Measurements from ENCODE around the gene LRRC46. TPM values are rescaled to one million over a fixed set of nuclear protein-coding genes. Genes with fewer than 3 reads are reported as not detected.

Gene LRRC46
- total and polyA plus RNA-seq, 2 donors (not counting 1 experiment from before 2014, with no cell fraction given), result 0.69 to 2.4 TPM

DNA sequence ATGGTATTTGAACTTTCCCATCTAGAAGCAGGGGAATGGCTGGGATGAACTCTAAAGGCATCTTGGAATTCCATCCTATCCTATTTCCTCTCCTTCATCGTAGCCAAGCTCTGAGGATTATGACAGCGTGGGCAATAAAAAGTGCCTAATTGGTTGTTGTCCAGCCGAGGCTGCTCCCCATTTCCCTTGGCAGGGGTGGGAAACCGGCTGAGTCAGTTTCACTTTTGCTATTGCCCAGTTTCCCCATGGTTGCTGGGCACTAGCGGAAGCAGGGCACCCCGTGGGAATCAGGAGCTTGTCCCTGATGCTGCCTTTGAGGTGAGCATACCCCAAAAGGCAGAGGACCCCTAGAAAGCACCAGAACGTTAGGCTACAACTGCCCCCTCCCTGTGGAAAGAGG lies 50.8 kb downstream of the LRRC46 start:
- ChIA-PET POLR2A (no interaction called here), CTCF (interaction anchor here (15.3 kb wide), 1 partner anchor 38 kb away, joined by 436 read pairs; the partner anchor contains the start of genes SCRN2 and SP6)
- H3K4me2 ChIP-seq (replicated peaks; ENCODE audit: low read depth, low read length, poor library complexity, severe bottlenecking), result peak overlapping the region; percentile 18
- intact Hi-C loops (cut with micrococcal nuclease), result no loop called here
- no peaks in the 10 kb centered on the region for H3K36me3 ChIP-seq (replicated peaks in 1 of 2; ENCODE audit: control extremely low read depth in 1 of 2, control insufficient read depth in 1 of 2, extremely low read depth in 1 of 2, insufficient read depth in 2 of 2, low read length in 1 of 2)
- H3K4me1 ChIP-seq (ENCODE audit: control insufficient read depth in 2 of 2, insufficient read depth in 2 of 2, low read length in 2 of 2), result peaks cover 0 to 4% of the 10 kb centered on the region in 2 donors
- H3K9me3 ChIP-seq (ENCODE audit: control extremely low read depth in 1 of 3, control insufficient read depth in 2 of 3, insufficient read depth in 1 of 3, low read length in 2 of 3), result no peaks in the 10 kb centered on the region
- no peak overlapping the region for H3K4me3 ChIP-seq (ENCODE audit: control extremely low read depth in 1 of 5, extremely low read depth in 1 of 5, insufficient read depth in 1 of 5, low read depth in 2 of 5, low read length in 4 of 5)
- ATAC-seq (ENCODE audit: low read depth) (no peak), DNase-seq (no peak)
- no peak overlapping the region for H3K27ac ChIP-seq (ENCODE audit: low read length in 2 of 2)
- H3K9me3 Mint-ChIP-seq (ENCODE audit: insufficient read depth), result no peaks in the 10 kb centered on the region
- no peaks in the 10 kb centered on the region for H4K20me1 ChIP-seq (ENCODE audit: control insufficient read depth, insufficient read depth, low read length, poor library complexity, severe bottlenecking)
- no peak overlapping the region for H3K27ac Mint-ChIP-seq
- no peaks in the 10 kb centered on the region for H3K79me2 ChIP-seq (ENCODE audit: control insufficient read depth, insufficient read depth, low read length)
- peaks cover 0 to 20% (median 2%) of the 10 kb centered on the region in 4 experiments for H3K27me3 ChIP-seq (replicated peaks in 1 of 4; ENCODE audit: control extremely low read depth in 1 of 4, control insufficient read depth in 3 of 4, insufficient read depth in 4 of 4, low read length in 3 of 4)
- H3K9ac ChIP-seq (ENCODE audit: low read length), result no peak overlapping the region
- H3K27me3 Mint-ChIP-seq, result peaks cover 33% of the 10 kb centered on the region
- H3K4me3 Mint-ChIP-seq, result no peak overlapping the region
- H2AFZ ChIP-seq (ENCODE audit: insufficient read depth, low read depth, low read length, poor library complexity, severe bottlenecking), result no peak overlapping the region
- TF ChIP-seq CTCF (IDR thresholded peaks at IDR 0.05) (no peak), EZH2 (IDR thresholded peaks at IDR 0.05; ENCODE audit: borderline replicate concordance, insufficient read depth, low read depth, low read length, poor library complexity, severe bottlenecking) (no peak)
- 17% methylated on average over 7 of the region's 7 CpGs for WGBS (ENCODE audit: insufficient coverage)
- no peaks in the 10 kb centered on the region for H3K4me1 Mint-ChIP-seq

GRCh38 chr17:47882695-47883588 lies 51.5 kb downstream of the LRRC46 start:
- peaks cover 26% of the 10 kb centered on the region for H3K27me3 Mint-ChIP-seq
- H3K4me1 Mint-ChIP-seq, result no peaks in the 10 kb centered on the region
- Histone ChIP-seq H3K27ac (ENCODE audit: low read length in 2 of 2) (no peak overlapping the region), H4K20me1 (ENCODE audit: control insufficient read depth, insufficient read depth, low read length, poor library complexity, severe bottlenecking) (no peaks in the 10 kb centered on the region), H3K4me3 (ENCODE audit: control extremely low read depth in 1 of 5, extremely low read depth in 1 of 5, insufficient read depth in 1 of 5, low read depth in 2 of 5, low read length in 4 of 5) (no peak overlapping the region), H3K9me3 (ENCODE audit: control extremely low read depth in 1 of 3, control insufficient read depth in 2 of 3, insufficient read depth in 1 of 3, low read length in 2 of 3) (no peaks in the 10 kb centered on the region), H3K36me3 (replicated peaks in 1 of 2; ENCODE audit: control extremely low read depth in 1 of 2, control insufficient read depth in 1 of 2, extremely low read depth in 1 of 2, insufficient read depth in 2 of 2, low read length in 1 of 2) (no peaks in the 10 kb centered on the region), H3K27me3 (replicated peaks in 1 of 4; ENCODE audit: control extremely low read depth in 1 of 4, control insufficient read depth in 3 of 4, insufficient read depth in 4 of 4, low read length in 3 of 4) (peaks cover 0 to 14% (median 2%) of the 10 kb centered on the region in 4 experiments), H3K4me1 (ENCODE audit: control insufficient read depth in 2 of 2, insufficient read depth in 2 of 2, low read length in 2 of 2) (peaks cover 0 to 4% of the 10 kb centered on the region in 2 donors), H3K4me2 (replicated peaks; ENCODE audit: low read depth, low read length, poor library complexity, severe bottlenecking) (peak overlapping the region; percentile 18), H3K9ac (ENCODE audit: low read length) (no peak overlapping the region), H2AFZ (ENCODE audit: insufficient read depth, low read depth, low read length, poor library complexity, severe bottlenecking) (no peak overlapping the region), H3K79me2 (ENCODE audit: control insufficient read depth, insufficient read depth, low read length) (no peaks in the 10 kb centered on the region)
- POLR2A ChIA-PET, result no interaction called here
- CTCF ChIA-PET, result interaction anchor here (15.3 kb wide), 1 partner anchor 39 kb away, joined by 436 read pairs; the partner anchor contains the start of genes SCRN2 and SP6
- 81% methylated on average over 7 of the region's 9 CpGs for WGBS (ENCODE audit: insufficient coverage)
- H3K4me3 Mint-ChIP-seq, result no peak overlapping the region
- intact Hi-C loops (cut with micrococcal nuclease), result no loop called here
- DNase-seq, result no peak
- H3K9me3 Mint-ChIP-seq (ENCODE audit: insufficient read depth), result no peaks in the 10 kb centered on the region
- TF ChIP-seq EZH2 (IDR thresholded peaks at IDR 0.05; ENCODE audit: borderline replicate concordance, insufficient read depth, low read depth, low read length, poor library complexity, severe bottlenecking) (no peak), CTCF (IDR thresholded peaks at IDR 0.05) (no peak)
- no peak for ATAC-seq (ENCODE audit: low read depth)
- H3K27ac Mint-ChIP-seq, result no peak overlapping the region
